WI38 (cell line): ENCODE data around the gene ARL5C.

Source experiments
- H3K4me3 ChIP-seq: 2 replicates; pipeline ENCODE4 v1.5.1; 2011; ENCODE audit warnings: low read depth, mild to moderate bottlenecking, control low read depth, low read length
- CTCF ChIP-seq: IDR thresholded peaks from 2 replicates; pipeline ENCODE4 v1.5.1; 2012; ENCODE audit warnings: low read depth, mild to moderate bottlenecking, control low read depth, low read length

The ARL5C gene

GRCh38 chr17:39147221-39148185, 18.5 kb downstream of the ARL5C start:
- no peak overlapping the region for H3K4me3 ChIP-seq
- TF ChIP-seq CTCF: no peak

GRCh38 chr17:39146273-39146672, 19.7 kb downstream of the ARL5C start:
- H3K4me3 ChIP-seq: no peak overlapping the region
- TF ChIP-seq CTCF: no peak

GRCh38 chr17:39145143-39145542, 20.8 kb downstream of the ARL5C start:
- no peak overlapping the region for H3K4me3 ChIP-seq
- no peak for TF ChIP-seq CTCF

GRCh38 chr17:39144416-39144840, 21.5 kb downstream of the ARL5C start:
- no peak for TF ChIP-seq CTCF

GRCh38 chr17:39143552-39144093, 22.3 kb downstream of the ARL5C start:
- no peak for TF ChIP-seq CTCF
- H3K4me3 ChIP-seq: no peak overlapping the region

More at GRCh38 chr17:39144416-39144840, 21.5 kb downstream of the ARL5C start:
- no peak overlapping the region for H3K4me3 ChIP-seq

GRCh38 chr17:39141915-39142664, 23.9 kb downstream of the ARL5C start:
- no peak for TF ChIP-seq CTCF
- H3K4me3 ChIP-seq: no peak overlapping the region
